ENCODE data around the gene PCSK6. TPM values are rescaled to one million over a fixed set of nuclear protein-coding genes. Genes with fewer than 3 reads are reported as not detected.
A peak's percentile ranks its signal among the peaks of the same experiment; 100 is the strongest.

Gene PCSK6
- polyA plus RNA-seq, 3 donors = 0.05 to 0.10 TPM; not detected in 1

- no peaks in the 10 kb centered on the region for H4K20me1 ChIP-seq (ENCODE audit: insufficient read depth, low read length)
- H3K4me2 ChIP-seq (replicated peaks; ENCODE audit: extremely low read depth, low read length, poor library complexity, severe bottlenecking) = no peak overlapping the region
- intact Hi-C loops (cut with micrococcal nuclease) = no loop called here
- H3K4me1 ChIP-seq (ENCODE audit: control insufficient read depth in 1 of 2, insufficient read depth in 2 of 2, low read length in 2 of 2) = no peaks in the 10 kb centered on the region
- Mint-ChIP-seq H3K27me3 (ENCODE audit: low read depth in 3 of 3) (peaks cover 0 to 12% (median 10%) of the 10 kb centered on the region in 3 donors), H3K4me3 (no peak overlapping the region), H3K27ac (peak overlapping the region in 1 of 7 donors; percentile 7), H3K9me3 (no peaks in the 10 kb centered on the region), H3K4me1 (peaks cover 2% of the 10 kb centered on the region), H3K36me3 (no peaks in the 10 kb centered on the region)
- 89% methylated on average over 10 of the region's 12 CpGs for WGBS (ENCODE audit: insufficient coverage)
- TF ChIP-seq, protein P1, sequence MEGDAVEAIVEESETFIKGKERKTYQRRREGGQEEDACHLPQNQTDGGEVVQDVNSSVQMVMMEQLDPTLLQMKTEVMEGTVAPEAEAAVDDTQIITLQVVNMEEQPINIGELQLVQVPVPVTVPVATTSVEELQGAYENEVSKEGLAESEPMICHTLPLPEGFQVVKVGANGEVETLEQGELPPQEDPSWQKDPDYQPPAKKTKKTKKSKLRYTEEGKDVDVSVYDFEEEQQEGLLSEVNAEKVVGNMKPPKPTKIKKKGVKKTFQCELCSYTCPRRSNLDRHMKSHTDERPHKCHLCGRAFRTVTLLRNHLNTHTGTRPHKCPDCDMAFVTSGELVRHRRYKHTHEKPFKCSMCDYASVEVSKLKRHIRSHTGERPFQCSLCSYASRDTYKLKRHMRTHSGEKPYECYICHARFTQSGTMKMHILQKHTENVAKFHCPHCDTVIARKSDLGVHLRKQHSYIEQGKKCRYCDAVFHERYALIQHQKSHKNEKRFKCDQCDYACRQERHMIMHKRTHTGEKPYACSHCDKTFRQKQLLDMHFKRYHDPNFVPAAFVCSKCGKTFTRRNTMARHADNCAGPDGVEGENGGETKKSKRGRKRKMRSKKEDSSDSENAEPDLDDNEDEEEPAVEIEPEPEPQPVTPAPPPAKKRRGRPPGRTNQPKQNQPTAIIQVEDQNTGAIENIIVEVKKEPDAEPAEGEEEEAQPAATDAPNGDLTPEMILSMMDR (IDR thresholded peaks at IDR 0.05) = no peak
- H3K4me3 ChIP-seq (replicated peaks in 1 of 3; ENCODE audit: low read depth in 2 of 3, low read length in 3 of 3) = no peak overlapping the region
- H2AFZ ChIP-seq (ENCODE audit: insufficient read depth, low read depth, low read length, poor library complexity, severe bottlenecking) = no peak overlapping the region
- no peaks in the 10 kb centered on the region for H3K79me2 ChIP-seq (ENCODE audit: insufficient read depth, low read length)
- H3K9ac ChIP-seq (ENCODE audit: insufficient read depth, low read length, poor library complexity, severe bottlenecking) = no peak overlapping the region
- H3K27ac ChIP-seq (ENCODE audit: low read depth in 1 of 2, low read length in 2 of 2) = no peak overlapping the region
- DNase-seq = no peak
- H3K27me3 ChIP-seq (ENCODE audit: control insufficient read depth in 2 of 2, insufficient read depth in 2 of 2, low read length in 2 of 2) = no peaks in the 10 kb centered on the region
- no peaks in the 10 kb centered on the region for H3K9me3 ChIP-seq (replicated peaks in 1 of 2; ENCODE audit: control insufficient read depth in 1 of 2, insufficient read depth in 1 of 2, low read length in 2 of 2)
- no peaks in the 10 kb centered on the region for H3K36me3 ChIP-seq (replicated peaks in 1 of 2; ENCODE audit: control insufficient read depth in 1 of 2, insufficient read depth in 2 of 2, low read length in 2 of 2)
These were observed 78.4 kb downstream of the PCSK6 start for GRCh38 chr15:101411085-101411484.

GRCh38 chr15:101410612-101411011 lies 78.9 kb downstream of the PCSK6 start:
- H2AFZ ChIP-seq (ENCODE audit: insufficient read depth, low read depth, low read length, poor library complexity, severe bottlenecking) = no peak overlapping the region
- H3K9ac ChIP-seq (ENCODE audit: insufficient read depth, low read length, poor library complexity, severe bottlenecking) = no peak overlapping the region
- H3K36me3 ChIP-seq (replicated peaks in 1 of 2; ENCODE audit: control insufficient read depth in 1 of 2, insufficient read depth in 2 of 2, low read length in 2 of 2) = no peaks in the 10 kb centered on the region
- no peak for DNase-seq
- Mint-ChIP-seq H3K27ac (peak overlapping the region in 1 of 7 donors; percentile 21), H3K9me3 (no peaks in the 10 kb centered on the region), H3K4me3 (no peak overlapping the region), H3K27me3 (ENCODE audit: low read depth in 3 of 3) (peaks cover 0 to 13% (median 8%) of the 10 kb centered on the region in 3 donors), H3K36me3 (no peaks in the 10 kb centered on the region), H3K4me1 (peaks cover 2% of the 10 kb centered on the region)
- no peak overlapping the region for H3K4me3 ChIP-seq (replicated peaks in 1 of 3; ENCODE audit: low read depth in 2 of 3, low read length in 3 of 3)
- TF ChIP-seq, protein P1 (IDR thresholded peaks at IDR 0.05) = no peak
- no peaks in the 10 kb centered on the region for H3K27me3 ChIP-seq (ENCODE audit: control insufficient read depth in 2 of 2, insufficient read depth in 2 of 2, low read length in 2 of 2)
- H3K27ac ChIP-seq (ENCODE audit: low read depth in 1 of 2, low read length in 2 of 2) = no peak overlapping the region
- H3K9me3 ChIP-seq (replicated peaks in 1 of 2; ENCODE audit: control insufficient read depth in 1 of 2, insufficient read depth in 1 of 2, low read length in 2 of 2) = no peaks in the 10 kb centered on the region
- intact Hi-C loops (cut with micrococcal nuclease) = no loop called here
- no peaks in the 10 kb centered on the region for H3K79me2 ChIP-seq (ENCODE audit: insufficient read depth, low read length)
- H3K4me1 ChIP-seq (ENCODE audit: control insufficient read depth in 1 of 2, insufficient read depth in 2 of 2, low read length in 2 of 2) = no peaks in the 10 kb centered on the region
- WGBS (ENCODE audit: insufficient coverage) = 93% methylated on average over 7 of the region's 7 CpGs
- H4K20me1 ChIP-seq (ENCODE audit: insufficient read depth, low read length) = no peaks in the 10 kb centered on the region
- no peak overlapping the region for H3K4me2 ChIP-seq (replicated peaks; ENCODE audit: extremely low read depth, low read length, poor library complexity, severe bottlenecking)

All from CD14-positive monocyte (primary cell).